ENCODE results near the gene MUSTN1. TPM values are rescaled to one million over a fixed set of nuclear protein-coding genes. Genes with fewer than 3 reads are reported as not detected.

Gene MUSTN1
- total RNA-seq, 1 donor from 2014 or later: 1.8 TPM

DNA sequence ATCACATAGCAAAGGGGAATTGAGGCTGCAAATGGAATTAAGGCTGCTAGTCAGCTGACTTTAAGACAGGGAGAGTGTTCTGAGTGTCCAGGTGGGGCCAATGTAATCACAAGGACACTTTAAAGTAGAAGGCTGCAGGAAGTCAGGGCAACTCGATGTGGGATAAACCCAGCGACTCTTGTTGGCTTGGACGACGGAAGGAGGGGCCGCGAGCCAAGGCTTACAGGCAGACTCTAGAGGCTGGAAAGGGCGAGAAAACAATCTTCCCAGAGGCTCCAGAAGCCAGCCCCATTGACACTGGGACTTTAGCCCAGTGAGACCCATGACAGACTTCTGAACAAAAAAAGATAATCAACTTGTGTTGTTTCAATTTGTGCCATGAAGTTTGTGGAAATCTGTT lies 12.9 kb upstream of the MUSTN1 start:
- Mint-ChIP-seq H3K36me3 (peaks cover 5% of the 10 kb centered on the region), H3K4me3 (no peak overlapping the region), H3K4me1 (ENCODE audit: unreplicated experiment) (peaks cover 7% of the 10 kb centered on the region), H3K27me3 (no peaks in the 10 kb centered on the region), H3K27ac (no peak overlapping the region), H3K9me3 (no peaks in the 10 kb centered on the region)
- no peak for DNase-seq (ENCODE audit: extremely low spot score, unreplicated experiment)
- TF ChIP-seq, protein P1, sequence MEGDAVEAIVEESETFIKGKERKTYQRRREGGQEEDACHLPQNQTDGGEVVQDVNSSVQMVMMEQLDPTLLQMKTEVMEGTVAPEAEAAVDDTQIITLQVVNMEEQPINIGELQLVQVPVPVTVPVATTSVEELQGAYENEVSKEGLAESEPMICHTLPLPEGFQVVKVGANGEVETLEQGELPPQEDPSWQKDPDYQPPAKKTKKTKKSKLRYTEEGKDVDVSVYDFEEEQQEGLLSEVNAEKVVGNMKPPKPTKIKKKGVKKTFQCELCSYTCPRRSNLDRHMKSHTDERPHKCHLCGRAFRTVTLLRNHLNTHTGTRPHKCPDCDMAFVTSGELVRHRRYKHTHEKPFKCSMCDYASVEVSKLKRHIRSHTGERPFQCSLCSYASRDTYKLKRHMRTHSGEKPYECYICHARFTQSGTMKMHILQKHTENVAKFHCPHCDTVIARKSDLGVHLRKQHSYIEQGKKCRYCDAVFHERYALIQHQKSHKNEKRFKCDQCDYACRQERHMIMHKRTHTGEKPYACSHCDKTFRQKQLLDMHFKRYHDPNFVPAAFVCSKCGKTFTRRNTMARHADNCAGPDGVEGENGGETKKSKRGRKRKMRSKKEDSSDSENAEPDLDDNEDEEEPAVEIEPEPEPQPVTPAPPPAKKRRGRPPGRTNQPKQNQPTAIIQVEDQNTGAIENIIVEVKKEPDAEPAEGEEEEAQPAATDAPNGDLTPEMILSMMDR (conservative IDR thresholded peaks at IDR 0.05): no peak

DNA sequence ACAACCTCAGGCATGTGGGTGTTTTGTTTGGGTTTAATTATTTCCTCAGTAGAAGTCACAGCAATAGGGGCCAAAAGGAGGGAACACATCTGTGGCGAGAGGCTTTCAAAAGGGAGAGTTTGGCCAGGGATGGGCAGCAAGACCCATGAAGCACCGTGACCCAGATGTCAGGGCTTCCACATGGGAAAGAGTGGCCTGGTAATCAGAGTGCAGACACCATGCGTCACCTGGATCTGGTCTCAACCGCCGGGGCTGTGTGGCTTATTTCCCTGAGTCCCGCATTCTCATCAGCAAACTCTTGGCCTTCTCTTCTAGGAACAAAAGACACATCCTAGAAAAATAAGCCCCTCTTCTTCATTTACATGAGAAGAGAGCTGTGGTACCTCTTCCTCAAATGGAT lies 12.4 kb upstream of the MUSTN1 start:
- no peak overlapping the region for H3K4me3 Mint-ChIP-seq
- H3K4me1 Mint-ChIP-seq (ENCODE audit: unreplicated experiment): peaks cover 7% of the 10 kb centered on the region
- no peak for DNase-seq (ENCODE audit: extremely low spot score, unreplicated experiment)
- H3K27ac Mint-ChIP-seq: no peak overlapping the region
- TF ChIP-seq, protein P1 (conservative IDR thresholded peaks at IDR 0.05): no peak
- H3K9me3 Mint-ChIP-seq: no peaks in the 10 kb centered on the region
- peaks cover 5% of the 10 kb centered on the region for H3K36me3 Mint-ChIP-seq
- no peaks in the 10 kb centered on the region for H3K27me3 Mint-ChIP-seq

DNA sequence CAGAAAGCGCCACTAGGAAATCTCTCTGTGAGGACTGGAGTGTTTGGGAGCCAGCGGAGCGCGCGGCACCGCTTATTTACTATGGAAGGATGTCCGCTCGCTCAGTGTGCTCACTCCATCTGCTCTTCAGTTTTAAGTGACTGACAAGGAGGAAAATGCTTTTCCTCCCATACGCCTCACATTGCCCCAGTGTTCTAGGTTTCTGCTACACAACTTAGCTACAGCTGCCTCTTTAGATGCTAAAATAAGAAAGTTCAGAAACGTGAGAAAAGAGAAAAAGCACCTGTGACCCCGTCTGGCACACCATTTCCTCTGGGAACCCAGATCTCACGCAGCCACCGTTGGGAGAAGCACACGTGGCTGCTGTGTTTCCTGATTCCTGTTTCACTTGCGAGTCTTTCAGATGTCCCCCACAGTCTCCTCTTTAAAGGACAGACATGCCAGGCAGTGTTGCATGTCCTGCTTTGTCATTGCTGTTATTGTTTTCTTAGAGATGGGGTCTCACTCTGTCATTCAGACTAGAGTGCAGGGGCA lies 11.7 kb upstream of the MUSTN1 start:
- Mint-ChIP-seq H3K27me3 (no peaks in the 10 kb centered on the region), H3K4me1 (ENCODE audit: unreplicated experiment) (peaks cover 7% of the 10 kb centered on the region), H3K4me3 (no peak overlapping the region), H3K36me3 (peaks cover 6% of the 10 kb centered on the region), H3K9me3 (no peaks in the 10 kb centered on the region), H3K27ac (no peak overlapping the region)
- no peak for DNase-seq (ENCODE audit: extremely low spot score, unreplicated experiment)
- TF ChIP-seq, protein P1 (conservative IDR thresholded peaks at IDR 0.05): no peak

DNA sequence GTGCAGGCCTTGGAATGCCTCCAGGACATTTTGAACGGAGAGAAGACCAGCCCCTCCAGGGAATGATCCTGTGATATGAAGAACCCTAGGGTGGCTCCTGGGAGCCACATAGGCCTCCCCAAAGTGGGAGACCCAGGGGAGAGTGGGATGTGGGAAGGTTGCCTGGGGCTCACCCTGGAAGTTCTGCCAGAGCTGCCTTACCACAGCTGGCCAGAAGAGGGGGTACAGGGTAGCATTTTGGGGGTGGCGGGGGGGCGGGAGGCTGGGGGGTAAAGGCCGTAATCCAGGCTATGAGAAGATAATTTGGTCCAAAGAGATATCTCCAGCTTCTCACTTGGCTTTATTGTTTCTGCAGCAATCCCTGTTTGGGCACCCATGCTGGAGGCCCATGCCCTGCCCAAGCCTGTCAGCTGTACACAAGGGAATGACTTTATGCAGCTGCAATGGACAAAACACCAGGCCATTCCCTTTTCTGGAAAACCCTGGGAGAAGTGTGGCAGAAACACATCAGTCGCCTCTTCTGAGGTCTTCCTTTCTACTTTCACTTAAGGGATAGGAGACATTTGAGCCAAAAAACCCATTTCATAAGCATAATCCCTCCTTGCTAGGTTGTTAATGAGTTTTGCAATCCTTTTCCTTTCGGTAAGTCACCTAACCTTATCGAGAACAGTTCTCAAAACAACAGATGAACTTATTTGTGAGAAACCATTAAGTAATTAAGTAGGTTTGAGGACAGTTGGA lies 11.0 kb upstream of the MUSTN1 start:
- H3K4me1 Mint-ChIP-seq (ENCODE audit: unreplicated experiment): peaks cover 7% of the 10 kb centered on the region
- no peaks in the 10 kb centered on the region for H3K27me3 Mint-ChIP-seq
- no peak overlapping the region for H3K4me3 Mint-ChIP-seq
- TF ChIP-seq, protein P1 (conservative IDR thresholded peaks at IDR 0.05): peak; percentile 60
- DNase-seq (ENCODE audit: extremely low spot score, unreplicated experiment): no peak
- peaks cover 7% of the 10 kb centered on the region for H3K36me3 Mint-ChIP-seq
- H3K27ac Mint-ChIP-seq: no peak overlapping the region
- H3K9me3 Mint-ChIP-seq: no peaks in the 10 kb centered on the region

DNA sequence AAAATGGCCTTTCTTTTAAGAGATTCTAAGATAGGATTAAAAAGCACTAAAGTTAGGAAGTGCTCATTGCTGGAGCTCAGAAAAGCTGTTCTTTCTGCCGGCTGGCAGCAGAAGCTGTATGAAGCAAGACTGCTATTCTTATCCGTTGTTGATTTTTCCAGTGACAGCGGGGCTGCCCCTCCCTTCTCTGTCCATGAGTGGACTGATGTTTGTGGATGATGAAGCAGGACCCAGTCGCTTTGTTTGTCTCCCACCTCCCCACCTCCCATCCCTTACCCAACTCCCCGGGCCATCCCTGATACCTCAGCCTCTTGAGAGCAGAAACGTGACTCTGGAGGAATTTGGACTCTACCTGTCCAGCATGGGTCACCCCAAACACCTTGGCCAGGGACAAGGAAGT lies 10.3 kb upstream of the MUSTN1 start:
- no peaks in the 10 kb centered on the region for H3K27me3 Mint-ChIP-seq
- H3K9me3 Mint-ChIP-seq: no peaks in the 10 kb centered on the region
- peaks cover 9% of the 10 kb centered on the region for H3K36me3 Mint-ChIP-seq
- DNase-seq (ENCODE audit: extremely low spot score, unreplicated experiment): no peak
- H3K27ac Mint-ChIP-seq: no peak overlapping the region
- TF ChIP-seq, protein P1 (conservative IDR thresholded peaks at IDR 0.05): no peak
- H3K4me3 Mint-ChIP-seq: no peak overlapping the region
- H3K4me1 Mint-ChIP-seq (ENCODE audit: unreplicated experiment): peaks cover 7% of the 10 kb centered on the region
